ENCODE measurements around the gene FAM3A. TPM values are rescaled to one million over a fixed set of nuclear protein-coding genes. Genes with fewer than 3 reads are reported as not detected.

Gene FAM3A
- total and polyA plus RNA-seq, 10 of the 15 experiments (the other 5 are each of a cell fraction or from before 2014, with no cell fraction given), result 0.29 to 21.1 (median 11.4) TPM

- TF ChIP-seq NRF1 (conservative IDR thresholded peaks at IDR 0.05; ENCODE audit: low read depth, low read length), result no peak
- no peak for TF ChIP-seq SMARCA5 (IDR thresholded peaks at IDR 0.05)
- no peak for TF ChIP-seq PKNOX1 (IDR thresholded peaks at IDR 0.05)
- no peak for TF ChIP-seq ZZZ3 (IDR thresholded peaks at IDR 0.05; ENCODE audit: control insufficient read depth, insufficient read length, low read depth)
- TF ChIP-seq HDAC2 (IDR thresholded peaks at IDR 0.05), result no peak
- TF ChIP-seq, protein P1, sequence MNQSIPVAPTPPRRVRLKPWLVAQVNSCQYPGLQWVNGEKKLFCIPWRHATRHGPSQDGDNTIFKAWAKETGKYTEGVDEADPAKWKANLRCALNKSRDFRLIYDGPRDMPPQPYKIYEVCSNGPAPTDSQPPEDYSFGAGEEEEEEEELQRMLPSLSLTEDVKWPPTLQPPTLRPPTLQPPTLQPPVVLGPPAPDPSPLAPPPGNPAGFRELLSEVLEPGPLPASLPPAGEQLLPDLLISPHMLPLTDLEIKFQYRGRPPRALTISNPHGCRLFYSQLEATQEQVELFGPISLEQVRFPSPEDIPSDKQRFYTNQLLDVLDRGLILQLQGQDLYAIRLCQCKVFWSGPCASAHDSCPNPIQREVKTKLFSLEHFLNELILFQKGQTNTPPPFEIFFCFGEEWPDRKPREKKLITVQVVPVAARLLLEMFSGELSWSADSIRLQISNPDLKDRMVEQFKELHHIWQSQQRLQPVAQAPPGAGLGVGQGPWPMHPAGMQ (IDR thresholded peaks at IDR 0.05; ENCODE audit: borderline replicate concordance), result no peak
Observed at GRCh38 chrX:154532690-154533089, 16.7 kb upstream of the FAM3A start (continued).

- H3K4me1 ChIP-seq (ENCODE audit: control insufficient read depth, insufficient read depth, low read length), result peaks cover 15% of the 10 kb centered on the region
- POLR2A ChIA-PET, result interaction anchor here (1.1 to 1.6 kb wide), 2 partner anchors 11 to 16 kb away, joined by 3 to 5 read pairs; partner anchors contain the start of gene FAM3A
- H4K20me1 ChIP-seq (ENCODE audit: control insufficient read depth, insufficient read depth), result no peaks in the 10 kb centered on the region
- no peaks in the 10 kb centered on the region for H3K79me2 ChIP-seq (ENCODE audit: control insufficient read depth, insufficient read depth, low read length)
- no peak overlapping the region for H2AFZ ChIP-seq (ENCODE audit: control insufficient read depth, low read depth, low read length)
- CTCF ChIA-PET, result no interaction called here
- no peak overlapping the region for H3K4me2 ChIP-seq (ENCODE audit: control insufficient read depth, insufficient read depth)
- H3K4me3 ChIP-seq, result no peak overlapping the region
- no peak overlapping the region for H3K9ac ChIP-seq (ENCODE audit: control insufficient read depth, insufficient read depth, low read length)
- FAIRE-seq (no peak), ATAC-seq (no peak), DNase-seq (ENCODE audit: low read depth, low spot score) (no peak)
- H3K9me3 ChIP-seq (replicated peaks; ENCODE audit: control insufficient read depth, insufficient read depth, low read length), result no peaks in the 10 kb centered on the region
- 47% methylated on average over 6 of the region's 16 CpGs for WGBS (ENCODE audit: insufficient coverage, insufficient replicate concordance, low lambda C conversion rate, missing lambda C conversion rate)
- no TSS peak for BruUV-seq (replicated peaks)
- RAD21 ChIA-PET (ENCODE audit: unreplicated experiment), result no interaction called here
- intact Hi-C loops (cut with micrococcal nuclease; ENCODE audit: unreplicated experiment), result no loop called here
- no peaks in the 10 kb centered on the region for H3K27me3 ChIP-seq (replicated peaks in 1 of 2; ENCODE audit: control insufficient read depth in 2 of 2, insufficient read depth in 2 of 2, low read length in 1 of 2)
- no peak overlapping the region for H3K27ac ChIP-seq (ENCODE audit: control insufficient read depth, insufficient read depth)
- in situ Hi-C loops (cut with MboI), result loop anchor here (25.0 kb wide), 1 partner anchor 394 kb away; the partner anchor contains the start of gene OPN1LW
- SMC1A ChIA-PET (ENCODE audit: uncharacterized antibody, unreplicated experiment), result no interaction called here
- H3K36me3 ChIP-seq (ENCODE audit: control insufficient read depth in 2 of 2, insufficient read depth in 2 of 2, low read length in 1 of 2), result peaks cover 4 to 8% of the 10 kb centered on the region in 2 experiments
- TF ChIP-seq IKZF1 (conservative IDR thresholded peaks at IDR 0.05), result no peak
- TF ChIP-seq CBFB (IDR thresholded peaks at IDR 0.05; ENCODE audit: low read depth), result no peak
- no peak for TF ChIP-seq ATF7 (IDR thresholded peaks at IDR 0.05; ENCODE audit: low read depth)
- no peak for TF ChIP-seq STAT1 (conservative IDR thresholded peaks at IDR 0.05)
- TF ChIP-seq RBBP5 (conservative IDR thresholded peaks at IDR 0.05), result no peak
- no peak for TF ChIP-seq BCLAF1 (IDR thresholded peaks at IDR 0.05)
- TF ChIP-seq NR2C2 (IDR thresholded peaks at IDR 0.05; ENCODE audit: borderline replicate concordance, control insufficient read depth, insufficient read length, low read depth), result no peak
- no peak for TF ChIP-seq NBN (IDR thresholded peaks at IDR 0.05)
- no peak for TF ChIP-seq ZNF24 (IDR thresholded peaks at IDR 0.05)
- TF ChIP-seq, protein P2, sequence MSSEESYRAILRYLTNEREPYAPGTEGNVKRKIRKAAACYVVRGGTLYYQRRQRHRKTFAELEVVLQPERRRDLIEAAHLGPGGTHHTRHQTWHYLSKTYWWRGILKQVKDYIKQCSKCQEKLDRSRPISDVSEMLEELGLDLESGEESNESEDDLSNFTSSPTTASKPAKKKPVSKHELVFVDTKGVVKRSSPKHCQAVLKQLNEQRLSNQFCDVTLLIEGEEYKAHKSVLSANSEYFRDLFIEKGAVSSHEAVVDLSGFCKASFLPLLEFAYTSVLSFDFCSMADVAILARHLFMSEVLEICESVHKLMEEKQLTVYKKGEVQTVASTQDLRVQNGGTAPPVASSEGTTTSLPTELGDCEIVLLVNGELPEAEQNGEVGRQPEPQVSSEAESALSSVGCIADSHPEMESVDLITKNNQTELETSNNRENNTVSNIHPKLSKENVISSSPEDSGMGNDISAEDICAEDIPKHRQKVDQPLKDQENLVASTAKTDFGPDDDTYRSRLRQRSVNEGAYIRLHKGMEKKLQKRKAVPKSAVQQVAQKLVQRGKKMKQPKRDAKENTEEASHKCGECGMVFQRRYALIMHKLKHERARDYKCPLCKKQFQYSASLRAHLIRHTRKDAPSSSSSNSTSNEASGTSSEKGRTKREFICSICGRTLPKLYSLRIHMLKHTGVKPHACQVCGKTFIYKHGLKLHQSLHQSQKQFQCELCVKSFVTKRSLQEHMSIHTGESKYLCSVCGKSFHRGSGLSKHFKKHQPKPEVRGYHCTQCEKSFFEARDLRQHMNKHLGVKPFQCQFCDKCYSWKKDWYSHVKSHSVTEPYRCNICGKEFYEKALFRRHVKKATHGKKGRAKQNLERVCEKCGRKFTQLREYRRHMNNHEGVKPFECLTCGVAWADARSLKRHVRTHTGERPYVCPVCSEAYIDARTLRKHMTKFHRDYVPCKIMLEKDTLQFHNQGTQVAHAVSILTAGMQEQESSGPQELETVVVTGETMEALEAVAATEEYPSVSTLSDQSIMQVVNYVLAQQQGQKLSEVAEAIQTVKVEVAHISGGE (CRISPR knock-in tag; IDR thresholded peaks at IDR 0.05), result no peak
- TF ChIP-seq RFX5 (IDR thresholded peaks at IDR 0.05; ENCODE audit: low read depth, low read length), result no peak
Observed at GRCh38 chrX:154531626-154532025, 15.6 kb upstream of the FAM3A start.
